Activated naive CD4-positive, alpha-beta T cell treated with anti-CD3 and anti-CD28 coated beads, Interleukin-2, amount 50 U/mL, for 24 hours (primary cell): ENCODE results near the gene HRH3.

Source experiments
- H3K27ac Mint-ChIP-seq: one replicate; pipeline ENCODE4 v1.8.0; 2021; ENCODE audit warnings: mild to moderate bottlenecking, mixed read lengths
- H3K27me3 Mint-ChIP-seq: one replicate; pipeline ENCODE4 v1.8.0; 2021; ENCODE audit warnings: mixed read lengths
- H3K36me3 Mint-ChIP-seq: one replicate; pipeline ENCODE4 v1.8.0; 2021; ENCODE audit warnings: mixed read lengths
- H3K4me1 Mint-ChIP-seq: one replicate; pipeline ENCODE4 v1.8.0; 2021; ENCODE audit warnings: mixed read lengths
- H3K4me3 Mint-ChIP-seq: one replicate; pipeline ENCODE4 v1.8.0; 2021; ENCODE audit warnings: mild to moderate bottlenecking, mixed read lengths
- H3K9me3 Mint-ChIP-seq: one replicate; pipeline ENCODE4 v1.8.0; 2021; ENCODE audit warnings: mixed read lengths

The HRH3 gene

DNA sequence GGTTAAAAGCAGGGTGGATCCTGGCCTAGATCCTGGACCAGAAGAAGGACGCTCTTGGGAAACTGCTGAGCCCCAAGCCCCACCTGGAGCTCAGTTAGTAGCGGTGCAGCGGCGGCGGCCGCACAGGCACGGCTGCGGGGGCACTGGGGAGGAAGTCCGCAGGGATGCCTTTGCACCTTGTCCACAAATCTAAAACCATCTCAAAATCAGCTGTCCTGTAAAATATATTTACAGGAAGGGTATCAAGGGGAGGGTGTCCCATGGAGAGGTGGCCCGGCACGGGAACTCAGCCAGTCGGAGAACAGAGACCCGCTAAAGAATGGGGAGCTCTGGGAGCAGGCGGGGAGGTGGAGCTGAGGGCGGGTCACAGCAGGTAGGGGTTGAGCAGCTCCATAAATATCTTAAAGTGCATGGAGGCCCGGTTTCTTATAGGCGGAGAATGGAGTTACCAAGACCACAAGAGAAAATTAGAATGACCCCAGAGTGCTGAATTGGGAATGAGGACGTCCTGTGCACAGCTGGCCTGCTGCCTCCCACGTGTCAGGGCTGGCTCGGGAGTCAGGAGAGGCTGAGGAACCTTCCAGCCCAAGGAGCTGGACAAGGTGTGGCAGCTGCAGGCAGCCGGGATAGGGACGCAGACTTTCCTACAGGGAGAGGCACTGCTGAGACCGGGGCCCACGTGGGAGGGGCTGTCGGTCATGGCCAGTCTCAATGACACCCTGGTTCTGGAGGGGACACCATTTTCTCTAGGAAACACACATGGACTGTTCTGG, 29.3 kb downstream of the HRH3 start:
- Mint-ChIP-seq H3K36me3 (peaks cover 2% of the 10 kb centered on the region), H3K27ac (no peak overlapping the region), H3K27me3 (no peaks in the 10 kb centered on the region), H3K9me3 (no peaks in the 10 kb centered on the region), H3K4me1 (peaks cover 13% of the 10 kb centered on the region), H3K4me3 (no peak overlapping the region)

DNA sequence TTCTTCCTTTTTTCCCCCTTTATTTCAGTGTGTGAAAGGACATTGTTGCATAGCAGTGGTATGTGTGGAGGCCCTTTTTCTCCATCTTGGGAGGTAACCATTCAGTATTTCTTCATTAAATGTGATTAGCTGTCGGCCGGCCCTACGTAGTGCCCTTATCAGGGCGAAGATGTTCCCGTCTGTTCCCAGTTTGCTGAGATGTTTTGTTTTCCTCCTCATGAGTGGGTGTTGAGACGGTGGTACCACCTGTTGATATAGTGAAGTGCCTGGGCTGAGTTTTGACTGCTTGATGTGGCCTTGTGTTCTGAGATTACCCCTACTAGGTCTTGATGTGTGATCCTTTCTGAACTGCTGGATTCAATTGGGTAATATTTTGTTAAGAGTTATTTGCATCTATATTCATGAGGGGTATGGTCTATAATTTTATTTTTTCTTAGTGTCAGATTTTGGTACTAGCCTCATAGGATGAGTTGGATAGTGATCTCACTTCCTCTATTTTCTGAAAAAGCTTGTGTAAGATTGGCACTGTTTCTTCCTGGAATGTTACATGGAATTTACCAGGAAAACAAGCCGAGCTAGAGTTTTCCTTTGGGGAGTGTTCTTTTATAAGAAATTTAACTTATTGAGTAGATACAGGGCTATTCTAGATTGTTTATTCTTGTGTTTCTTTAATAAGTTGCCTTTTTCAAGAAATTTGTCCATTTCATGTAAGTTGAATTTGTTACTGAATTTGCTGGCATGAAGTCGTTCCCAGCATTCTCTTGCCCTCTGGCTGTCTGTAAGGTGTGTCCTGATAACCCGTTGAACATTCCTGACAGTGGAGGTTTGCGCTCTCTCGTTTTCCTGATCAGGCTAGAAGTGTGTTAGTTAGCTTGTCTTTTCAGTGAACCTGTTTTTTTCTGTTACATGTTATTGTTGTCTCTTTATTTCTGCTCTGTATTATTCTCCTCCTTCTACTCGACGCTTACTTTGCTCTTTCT, 32.9 kb downstream of the HRH3 start:
- no peak overlapping the region for H3K4me3 Mint-ChIP-seq
- H3K4me1 Mint-ChIP-seq = peaks cover 33% of the 10 kb centered on the region
- no peak overlapping the region for H3K27ac Mint-ChIP-seq

DNA sequence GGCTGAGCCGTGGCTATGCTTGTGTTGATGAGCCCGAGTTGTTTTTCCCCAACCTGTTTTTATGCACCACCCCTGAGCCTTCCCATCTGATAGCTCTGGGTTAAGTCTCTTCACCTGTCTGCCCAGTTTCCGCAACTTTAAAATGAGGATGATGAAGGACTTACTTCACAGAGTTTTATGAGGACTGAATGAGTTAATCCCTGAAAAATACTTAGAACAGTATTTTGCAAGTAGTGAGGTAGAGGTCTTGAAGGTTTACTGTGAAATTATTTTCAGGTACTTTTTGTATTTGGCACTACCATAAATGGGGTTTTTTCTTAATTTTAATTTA, 34.0 kb downstream of the HRH3 start:
- H3K36me3 Mint-ChIP-seq = no peaks in the 10 kb centered on the region
- no peak overlapping the region for H3K27ac Mint-ChIP-seq
- peaks cover 39% of the 10 kb centered on the region for H3K4me1 Mint-ChIP-seq
- H3K4me3 Mint-ChIP-seq = no peak overlapping the region
- no peaks in the 10 kb centered on the region for H3K9me3 Mint-ChIP-seq
- no peaks in the 10 kb centered on the region for H3K27me3 Mint-ChIP-seq

More for the DNA sequence above, 32.9 kb downstream of the HRH3 start:
- H3K36me3 Mint-ChIP-seq = no peaks in the 10 kb centered on the region
- H3K27me3 Mint-ChIP-seq = no peaks in the 10 kb centered on the region
- H3K9me3 Mint-ChIP-seq = no peaks in the 10 kb centered on the region

DNA sequence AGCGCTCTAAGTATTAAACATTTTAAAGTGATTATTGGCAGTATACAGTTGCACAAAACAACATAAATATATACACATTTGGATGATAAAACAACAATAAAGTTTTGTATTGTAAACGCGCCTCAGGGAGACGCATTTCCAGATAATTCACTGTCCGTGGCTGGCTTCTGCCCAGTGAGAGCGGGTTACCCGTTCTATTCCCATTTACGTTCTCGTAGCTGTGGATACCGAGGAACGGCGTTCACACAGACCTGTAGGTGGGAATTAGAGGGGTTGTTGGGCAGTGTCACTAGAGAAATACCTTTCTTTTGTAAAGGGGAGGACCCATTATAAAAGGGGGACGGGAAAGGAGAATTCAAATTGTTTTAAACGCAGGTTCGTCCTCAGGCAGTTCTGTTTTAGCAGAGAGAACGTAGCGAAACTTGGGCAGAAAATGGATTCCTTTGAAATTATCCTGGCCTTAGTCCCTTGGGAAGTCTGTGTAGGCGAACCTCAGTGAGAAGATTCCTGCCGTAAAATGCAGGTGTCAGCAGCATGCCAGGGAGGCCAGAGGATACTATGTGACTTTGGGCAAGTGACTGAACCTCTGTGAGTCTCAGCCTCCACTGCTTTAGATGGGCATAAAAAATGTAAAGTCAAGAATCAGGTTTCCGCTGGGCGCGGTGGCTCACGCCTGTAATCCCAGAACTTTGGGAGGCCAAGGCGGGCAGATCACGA, 36.5 kb downstream of the HRH3 start:
- H3K27ac Mint-ChIP-seq = peak overlapping the region; percentile 87
- H3K27me3 Mint-ChIP-seq = no peaks in the 10 kb centered on the region
- peaks cover 39% of the 10 kb centered on the region for H3K4me1 Mint-ChIP-seq
- H3K4me3 Mint-ChIP-seq = peak overlapping the region; percentile 92
- no peaks in the 10 kb centered on the region for H3K9me3 Mint-ChIP-seq
- H3K36me3 Mint-ChIP-seq = no peaks in the 10 kb centered on the region

DNA sequence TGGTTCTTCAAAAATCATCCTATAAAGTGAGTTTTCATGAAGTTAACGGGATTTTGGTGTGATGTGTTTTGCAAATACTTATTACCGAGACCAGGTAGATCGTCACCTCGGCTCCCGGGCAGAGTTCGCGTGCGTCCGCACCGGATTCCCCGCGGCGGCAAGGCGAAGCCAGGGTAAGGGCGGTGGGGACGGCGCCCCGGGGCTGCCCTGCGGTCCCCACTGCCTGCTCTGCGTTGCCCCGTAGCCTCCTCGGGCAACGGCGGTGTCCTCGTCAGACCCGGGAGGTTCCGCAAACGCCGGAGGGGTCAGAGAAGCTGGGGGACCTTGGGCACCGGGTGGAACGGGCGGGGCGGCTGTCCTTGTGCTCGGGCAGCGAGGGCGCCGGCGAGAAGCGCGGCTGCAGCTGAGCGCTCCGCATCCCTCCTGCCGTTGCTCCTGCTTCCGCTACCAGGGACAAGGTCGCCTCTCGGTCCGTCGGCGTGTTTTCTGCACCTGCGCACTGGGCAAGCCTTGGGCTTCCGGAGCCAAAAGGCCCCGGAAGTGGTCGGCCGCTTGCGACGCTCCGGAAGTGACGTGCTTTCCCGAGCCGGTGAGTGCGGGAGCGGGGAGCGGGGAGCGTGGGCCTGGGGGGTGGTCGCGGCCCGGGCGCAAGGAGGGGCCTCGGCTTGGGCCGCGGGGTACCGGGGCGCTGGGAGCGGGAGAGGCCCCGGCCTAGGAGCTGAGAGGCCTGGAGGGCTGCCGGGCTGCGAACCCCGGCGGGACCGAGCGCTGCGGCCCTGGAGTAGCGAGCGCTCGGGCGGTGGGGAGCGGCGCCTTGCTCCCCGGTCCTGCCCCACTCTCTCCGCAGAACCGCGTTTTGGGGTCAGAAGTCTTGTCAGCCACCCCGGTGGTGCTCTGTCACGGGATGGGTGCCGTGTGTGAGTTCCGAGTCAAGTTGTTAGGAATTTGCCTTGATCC, 37.3 kb downstream of the HRH3 start, which contains the start of gene MTG2:
Gene MTG2, plus strand, starts transcription at position 560 of the 957 bp plus-strand sequence. CDS start 10,393 bp downstream, outside the sequence.
- peak within 1 kb of the TSS; percentile 95 for H3K27ac Mint-ChIP-seq
- no peaks in the 10 kb centered on the region for H3K9me3 Mint-ChIP-seq
- H3K4me1 Mint-ChIP-seq = peaks cover 38% of the 10 kb centered on the region

DNA sequence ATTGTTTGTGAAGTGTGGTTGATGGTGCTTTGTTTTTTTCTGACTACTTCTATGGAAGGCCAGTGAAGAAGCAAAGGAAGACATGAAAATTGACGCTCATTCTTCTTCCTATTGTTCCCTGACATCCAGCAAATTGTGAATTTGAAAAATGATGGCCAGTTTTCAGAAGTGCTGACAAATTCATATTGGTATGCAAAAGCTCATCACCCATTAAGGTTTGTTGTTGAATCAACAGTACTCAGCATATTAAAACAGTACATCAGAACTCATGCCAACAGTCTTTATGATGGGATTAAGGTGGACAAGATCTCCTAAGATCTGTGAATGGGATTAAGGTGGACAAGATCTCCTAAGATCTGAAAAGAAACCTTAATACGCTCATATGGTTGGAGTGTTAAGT, 38.3 kb downstream of the HRH3 start:
- Mint-ChIP-seq H3K9me3 (no peaks in the 10 kb centered on the region), H3K36me3 (no peaks in the 10 kb centered on the region), H3K4me3 (peak overlapping the region; percentile 92), H3K4me1 (peaks cover 28% of the 10 kb centered on the region), H3K27ac (peak overlapping the region; percentile 95), H3K27me3 (no peaks in the 10 kb centered on the region)

More for the DNA sequence above, 37.3 kb downstream of the HRH3 start, which contains the start of gene MTG2:
- no peaks in the 10 kb centered on the region for H3K36me3 Mint-ChIP-seq
- no peaks in the 10 kb centered on the region for H3K27me3 Mint-ChIP-seq
- H3K4me3 Mint-ChIP-seq = peak within 1 kb of the TSS; percentile 92

DNA sequence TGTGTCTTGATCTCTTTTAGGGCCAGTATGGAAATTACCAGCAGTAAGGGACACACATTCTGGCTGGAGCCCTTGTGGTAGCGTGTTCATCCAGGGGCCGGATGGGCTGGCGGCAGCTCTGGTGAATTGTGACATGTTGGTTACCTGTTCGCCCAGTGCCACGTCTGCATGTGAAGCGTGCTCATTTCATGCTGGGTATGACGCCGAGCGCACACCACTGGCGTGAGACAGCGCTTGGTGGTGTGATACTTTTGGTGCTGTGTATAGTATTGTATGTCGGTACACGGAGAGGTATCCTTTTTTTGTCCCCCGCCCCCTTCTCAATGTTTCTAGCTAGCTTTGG, 40.9 kb downstream of the HRH3 start:
- Mint-ChIP-seq H3K27me3 (no peaks in the 10 kb centered on the region), H3K9me3 (no peaks in the 10 kb centered on the region), H3K4me1 (peaks cover 16% of the 10 kb centered on the region), H3K27ac (no peak overlapping the region), H3K4me3 (no peak overlapping the region), H3K36me3 (peaks cover 4% of the 10 kb centered on the region)

DNA sequence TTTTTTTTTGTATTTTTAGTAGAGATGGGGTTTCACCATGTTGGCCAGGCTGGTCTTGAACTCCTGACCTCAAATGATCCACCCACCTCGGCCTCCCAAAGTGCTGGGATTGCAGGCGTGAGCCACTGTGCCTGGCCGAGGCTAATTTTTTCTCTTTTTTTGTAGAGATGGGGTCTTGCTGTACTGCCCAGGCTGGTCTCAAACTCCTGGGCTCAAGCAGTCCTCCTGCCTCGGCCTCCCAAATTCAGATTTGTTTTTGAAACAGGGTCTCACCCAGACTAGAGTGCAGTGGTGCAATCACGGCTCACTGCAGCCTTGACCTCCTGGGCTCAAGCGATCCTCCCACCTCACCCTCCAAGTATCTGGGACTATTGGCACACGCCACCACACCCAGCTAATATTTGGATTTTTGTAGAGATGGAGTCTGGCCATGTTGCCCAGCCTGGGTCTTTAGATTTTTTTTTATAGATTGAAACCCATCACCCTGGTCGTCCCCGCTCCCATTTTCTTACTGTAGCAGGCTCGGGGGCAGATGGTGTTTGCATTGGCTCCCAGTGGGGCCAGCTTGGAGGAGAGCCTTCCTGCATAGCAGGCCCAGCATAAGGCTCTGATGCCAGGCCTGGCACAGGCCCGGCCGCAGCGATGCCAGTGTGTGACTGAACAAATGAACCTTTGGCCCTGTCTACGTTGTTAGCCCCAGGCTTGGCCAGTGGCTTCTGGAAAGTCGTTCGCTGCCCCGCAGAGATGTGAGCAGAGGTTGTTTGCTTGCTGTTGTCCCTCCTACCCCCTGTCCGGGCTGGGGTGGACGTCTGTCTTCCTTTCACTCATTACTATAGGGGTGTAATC, 41.5 kb downstream of the HRH3 start:
- Mint-ChIP-seq H3K27me3 (no peaks in the 10 kb centered on the region), H3K27ac (no peak overlapping the region), H3K4me3 (no peak overlapping the region), H3K4me1 (peaks cover 10% of the 10 kb centered on the region), H3K36me3 (peaks cover 4% of the 10 kb centered on the region), H3K9me3 (no peaks in the 10 kb centered on the region)

DNA sequence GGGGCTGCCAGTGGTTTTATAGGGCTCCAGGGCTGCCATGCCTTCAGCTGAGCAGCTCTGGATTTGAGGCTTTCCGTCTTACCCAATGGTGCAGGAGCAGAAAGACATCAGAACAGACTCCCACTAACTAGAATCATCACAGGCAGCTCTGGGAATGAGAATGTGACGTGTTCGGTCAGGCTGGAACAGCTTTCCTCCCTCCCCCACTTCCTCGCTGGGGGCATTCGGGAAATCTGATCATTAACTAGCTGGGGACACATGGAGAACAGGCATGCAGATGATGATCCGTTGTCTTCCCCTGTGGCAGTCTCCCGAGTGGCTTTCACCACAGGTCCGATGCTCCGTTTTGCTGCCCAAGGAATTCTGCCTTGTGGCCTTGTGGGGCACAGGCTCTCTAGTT, 42.8 kb downstream of the HRH3 start:
- no peak overlapping the region for H3K27ac Mint-ChIP-seq
- H3K4me3 Mint-ChIP-seq = no peak overlapping the region
- peaks cover 8% of the 10 kb centered on the region for H3K4me1 Mint-ChIP-seq
- H3K36me3 Mint-ChIP-seq = peaks cover 5% of the 10 kb centered on the region
- no peaks in the 10 kb centered on the region for H3K9me3 Mint-ChIP-seq
- no peaks in the 10 kb centered on the region for H3K27me3 Mint-ChIP-seq

DNA sequence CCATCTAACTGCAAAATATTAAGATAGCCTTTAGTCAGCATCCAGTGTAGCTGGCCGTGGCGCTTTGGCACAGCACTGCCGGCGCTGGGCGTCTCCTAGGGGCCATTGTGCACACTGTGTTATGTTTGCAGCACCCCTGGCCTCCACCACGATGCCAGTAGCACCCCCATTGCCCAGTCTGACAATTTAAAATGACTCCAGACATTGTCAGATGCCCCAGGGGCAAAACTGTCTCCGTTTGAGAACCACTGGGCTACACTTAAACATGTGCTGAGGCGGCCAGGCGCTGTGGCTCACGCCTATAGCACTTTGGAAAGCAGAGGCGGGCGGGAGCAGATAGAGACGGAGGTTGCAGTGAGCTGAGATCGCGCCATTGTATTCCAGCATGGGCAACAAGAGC, 43.2 kb downstream of the HRH3 start:
- no peaks in the 10 kb centered on the region for H3K9me3 Mint-ChIP-seq
- peaks cover 3% of the 10 kb centered on the region for H3K4me1 Mint-ChIP-seq
- H3K36me3 Mint-ChIP-seq = peaks cover 6% of the 10 kb centered on the region
- H3K27me3 Mint-ChIP-seq = no peaks in the 10 kb centered on the region
- H3K4me3 Mint-ChIP-seq = no peak overlapping the region
- no peak overlapping the region for H3K27ac Mint-ChIP-seq

DNA sequence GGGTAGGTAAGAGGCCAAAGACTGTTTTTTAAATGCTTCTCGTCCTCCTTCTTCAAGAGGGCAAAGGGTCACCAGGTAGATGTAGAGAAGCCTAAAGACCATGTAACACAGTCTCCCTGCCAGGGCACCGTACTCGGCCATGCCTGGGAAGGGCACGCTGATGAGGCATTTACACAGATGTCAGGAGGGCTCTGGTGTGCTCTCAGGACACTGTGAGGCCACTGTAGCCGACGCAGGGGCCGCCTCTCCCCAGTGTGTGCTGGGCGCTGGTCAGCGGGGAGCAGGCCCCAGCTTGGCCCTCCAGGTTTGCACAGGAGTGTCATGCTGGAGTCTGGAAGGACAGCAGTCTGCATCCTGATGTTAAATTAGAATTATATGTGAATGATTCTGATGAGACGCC, 44.4 kb downstream of the HRH3 start:
- no peaks in the 10 kb centered on the region for H3K9me3 Mint-ChIP-seq
- no peak overlapping the region for H3K4me3 Mint-ChIP-seq
- peaks cover 6% of the 10 kb centered on the region for H3K36me3 Mint-ChIP-seq
- H3K27ac Mint-ChIP-seq = no peak overlapping the region
- H3K4me1 Mint-ChIP-seq = no peaks in the 10 kb centered on the region
- H3K27me3 Mint-ChIP-seq = no peaks in the 10 kb centered on the region

DNA sequence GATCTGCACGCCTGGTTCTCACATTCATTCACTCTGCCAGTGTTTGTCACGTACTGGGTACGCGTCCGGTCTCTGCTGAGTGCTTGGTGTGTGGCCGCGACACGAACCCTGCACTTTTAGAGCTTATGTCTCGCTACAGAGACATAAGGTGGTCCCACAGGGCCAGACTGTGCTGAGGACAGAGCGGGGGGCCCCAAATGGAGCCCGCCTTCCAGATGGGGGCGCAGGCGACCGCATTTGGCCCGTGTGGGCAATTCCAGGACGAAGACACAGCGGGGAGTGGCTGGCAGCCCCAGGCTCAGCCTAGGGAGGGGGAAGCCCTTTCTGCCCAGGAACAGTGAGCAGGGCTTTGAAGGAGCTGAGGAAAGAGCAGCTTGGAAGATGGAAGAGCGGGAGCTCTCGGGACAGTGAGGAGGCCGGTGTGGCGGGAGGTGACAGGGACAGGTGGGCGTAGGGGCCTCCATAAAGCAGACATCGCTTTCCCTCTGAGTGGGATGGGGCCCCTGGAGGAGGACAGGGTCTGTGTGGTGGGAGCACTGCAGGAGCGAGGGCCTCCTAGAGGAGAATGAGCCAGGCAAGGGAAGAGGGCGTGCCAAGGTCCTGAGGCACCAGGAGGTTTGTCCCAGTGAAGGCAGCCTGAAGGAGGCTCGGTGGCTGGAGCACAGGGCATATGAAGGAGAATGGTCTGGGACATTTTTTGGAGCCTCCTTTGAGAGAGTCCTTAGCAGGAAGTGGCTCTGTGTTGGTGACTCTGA, 45.0 kb downstream of the HRH3 start:
- H3K27me3 Mint-ChIP-seq = no peaks in the 10 kb centered on the region
- no peaks in the 10 kb centered on the region for H3K9me3 Mint-ChIP-seq
- no peak overlapping the region for H3K27ac Mint-ChIP-seq
- H3K4me3 Mint-ChIP-seq = no peak overlapping the region
- no peaks in the 10 kb centered on the region for H3K4me1 Mint-ChIP-seq
- peaks cover 6% of the 10 kb centered on the region for H3K36me3 Mint-ChIP-seq

DNA sequence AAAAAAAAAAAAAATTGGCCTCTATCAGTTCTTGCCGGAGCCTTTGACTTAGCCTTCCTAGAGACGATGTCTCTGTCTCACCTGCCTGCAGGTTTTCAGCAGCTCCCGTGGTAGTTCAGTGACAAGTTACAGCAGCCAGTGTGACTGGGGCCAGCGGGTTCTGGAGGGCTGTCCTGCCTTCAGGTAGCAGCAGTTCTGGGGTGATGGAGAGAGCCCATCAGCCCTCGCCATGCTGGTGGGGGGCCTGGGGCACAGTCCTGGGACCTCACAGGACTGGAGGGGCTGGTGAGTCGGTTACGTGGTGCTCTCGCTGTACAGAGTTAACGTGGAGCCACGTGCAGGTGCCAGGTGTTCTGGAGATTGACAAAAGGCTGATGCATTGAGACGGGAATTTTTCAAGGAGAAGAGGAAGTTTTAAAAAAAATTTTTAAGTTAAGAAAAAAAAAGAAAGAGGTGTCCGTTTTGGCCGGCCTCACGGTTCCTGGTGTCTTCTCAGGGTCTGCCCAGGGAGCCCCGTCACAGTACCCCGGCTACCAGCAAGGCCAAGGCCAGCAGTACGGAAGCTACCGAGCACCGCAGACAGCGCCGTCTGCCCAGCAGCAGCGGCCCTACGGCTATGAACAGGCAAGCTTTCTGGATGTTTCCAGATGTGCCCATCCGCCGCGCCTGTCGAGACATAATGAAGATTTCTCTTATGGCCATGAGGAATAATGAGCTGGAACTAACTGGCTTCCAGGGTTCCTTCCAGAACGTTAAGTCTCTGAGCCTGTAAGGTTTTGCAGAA, 45.9 kb downstream of the HRH3 start:
- H3K27me3 Mint-ChIP-seq = no peaks in the 10 kb centered on the region
- H3K9me3 Mint-ChIP-seq = no peaks in the 10 kb centered on the region
- no peak overlapping the region for H3K27ac Mint-ChIP-seq
- H3K36me3 Mint-ChIP-seq = peaks cover 8% of the 10 kb centered on the region
- no peak overlapping the region for H3K4me3 Mint-ChIP-seq
- H3K4me1 Mint-ChIP-seq = no peaks in the 10 kb centered on the region
